ENCODE measurements around the gene PCDH9.
A peak's percentile ranks its signal among the peaks of the same experiment; 100 is the strongest.

PCDH9 gene

GRCh38 chr13:67083519-67083918 lies 146.6 kb downstream of the PCDH9 start:
- DNase-seq (ENCODE audit: low spot score) = no peak

- DNase-seq (ENCODE audit: low spot score) = no peak
Observed at GRCh38 chr13:67080351-67080750, 149.8 kb downstream of the PCDH9 start.

- no peak for DNase-seq (ENCODE audit: low spot score)
Observed at GRCh38 chr13:67078062-67078461, 152.1 kb downstream of the PCDH9 start.

GRCh38 chr13:67077132-67077531 lies 153.0 kb downstream of the PCDH9 start:
- no peak for DNase-seq (ENCODE audit: low spot score)

GRCh38 chr13:67076378-67076777 lies 153.8 kb downstream of the PCDH9 start:
- DNase-seq (ENCODE audit: low spot score) = no peak

GRCh38 chr13:67075239-67075638 lies 154.9 kb downstream of the PCDH9 start:
- DNase-seq (ENCODE audit: low spot score) = peak; percentile 6

GRCh38 chr13:67071918-67072598 lies 158.1 kb downstream of the PCDH9 start:
- no peak for DNase-seq (ENCODE audit: low spot score)

GRCh38 chr13:67070306-67070705 lies 159.8 kb downstream of the PCDH9 start:
- DNase-seq (ENCODE audit: low spot score) = no peak

- DNase-seq (ENCODE audit: low spot score) = no peak
Observed at GRCh38 chr13:67069117-67069767, 160.9 kb downstream of the PCDH9 start.

GRCh38 chr13:67064920-67065319 lies 165.2 kb downstream of the PCDH9 start:
- no peak for DNase-seq (ENCODE audit: low spot score)

- no peak for DNase-seq (ENCODE audit: low spot score)
Observed at GRCh38 chr13:67063036-67063435, 167.1 kb downstream of the PCDH9 start.

GRCh38 chr13:67062160-67062559 lies 168.0 kb downstream of the PCDH9 start:
- no peak for DNase-seq (ENCODE audit: low spot score)

- no peak for DNase-seq (ENCODE audit: low spot score)
Observed at GRCh38 chr13:67061750-67062149, 168.4 kb downstream of the PCDH9 start.

- no peak for DNase-seq (ENCODE audit: low spot score)
Observed at GRCh38 chr13:67052550-67053490, 177.3 kb downstream of the PCDH9 start.

- no peak for DNase-seq (ENCODE audit: low spot score)
Observed at GRCh38 chr13:67049744-67050143, 180.4 kb downstream of the PCDH9 start.

- DNase-seq (ENCODE audit: low spot score) = no peak
Observed at GRCh38 chr13:67048821-67049150, 181.3 kb downstream of the PCDH9 start.

GRCh38 chr13:67048084-67048820 lies 181.9 kb downstream of the PCDH9 start:
- peak; percentile 11 for DNase-seq (ENCODE audit: low spot score)

GRCh38 chr13:67045357-67045756 lies 184.8 kb downstream of the PCDH9 start:
- no peak for DNase-seq (ENCODE audit: low spot score)

- DNase-seq (ENCODE audit: low spot score) = no peak
Observed at GRCh38 chr13:67043901-67044300, 186.2 kb downstream of the PCDH9 start.

GRCh38 chr13:67042556-67042955 lies 187.6 kb downstream of the PCDH9 start:
- DNase-seq (ENCODE audit: low spot score) = no peak

GRCh38 chr13:67036699-67037457 lies 193.3 kb downstream of the PCDH9 start:
- DNase-seq (ENCODE audit: low spot score) = no peak

All from COLO829 (cell line).